ENCODE measurements around the gene FFAR1.

Gene FFAR1

GRCh38 chr19:35314031-35314430 lies 33.7 kb upstream of the FFAR1 start:
- DNase-seq (ENCODE audit: low read depth): no peak
- no peak overlapping the region for H3K4me3 ChIP-seq (ENCODE audit: low read depth, low read length)
- no peak for TF ChIP-seq CTCF (IDR thresholded peaks at IDR 0.05; ENCODE audit: control insufficient read depth, extremely low read depth, insufficient read depth)

- no peak overlapping the region for H3K4me3 ChIP-seq (ENCODE audit: low read depth, low read length)
- DNase-seq (ENCODE audit: low read depth): no peak
- TF ChIP-seq CTCF (IDR thresholded peaks at IDR 0.05; ENCODE audit: control insufficient read depth, extremely low read depth, insufficient read depth): no peak
Observed at GRCh38 chr19:35314858-35315470, 32.7 kb upstream of the FFAR1 start.

GRCh38 chr19:35315883-35316282 lies 31.8 kb upstream of the FFAR1 start:
- H3K4me3 ChIP-seq (ENCODE audit: low read depth, low read length): no peak overlapping the region
- TF ChIP-seq CTCF (IDR thresholded peaks at IDR 0.05; ENCODE audit: control insufficient read depth, extremely low read depth, insufficient read depth): no peak
- DNase-seq (ENCODE audit: low read depth): no peak

GRCh38 chr19:35316560-35316959 lies 31.1 kb upstream of the FFAR1 start:
- no peak for DNase-seq (ENCODE audit: low read depth)
- no peak for TF ChIP-seq CTCF (IDR thresholded peaks at IDR 0.05; ENCODE audit: control insufficient read depth, extremely low read depth, insufficient read depth)
- no peak overlapping the region for H3K4me3 ChIP-seq (ENCODE audit: low read depth, low read length)

- no peak for DNase-seq (ENCODE audit: low read depth)
- TF ChIP-seq CTCF (IDR thresholded peaks at IDR 0.05; ENCODE audit: control insufficient read depth, extremely low read depth, insufficient read depth): no peak
- H3K4me3 ChIP-seq (ENCODE audit: low read depth, low read length): no peak overlapping the region
Observed at GRCh38 chr19:35317464-35318043, 30.1 kb upstream of the FFAR1 start.

GRCh38 chr19:35318679-35319448 lies 28.8 kb upstream of the FFAR1 start:
- H3K4me3 ChIP-seq (ENCODE audit: low read depth, low read length): no peak overlapping the region
- DNase-seq (ENCODE audit: low read depth): no peak
- no peak for TF ChIP-seq CTCF (IDR thresholded peaks at IDR 0.05; ENCODE audit: control insufficient read depth, extremely low read depth, insufficient read depth)

All from LNCaP clone FGC (cell line).